Karpas-422 (cell line): ENCODE results near the gene PLEKHG2. TPM values are rescaled to one million over a fixed set of nuclear protein-coding genes. Genes with fewer than 3 reads are reported as not detected.

Source experiments
- DNase-seq: peaks from one replicate; pipeline ENCODE4 v3.0.0-alpha.2; 2015
- H2AFZ ChIP-seq: fragments of 200-600 bp; sonication (generic); 2 replicates; pipeline ENCODE4 v1.6.1; 2014; ENCODE audit warnings: antibody characterized with exemption, low read length, mixed read lengths
- H3K27ac ChIP-seq: fragments of 200-600 bp; sonication (generic); 2 replicates; pipeline ENCODE4 v1.5.1; 2014; ENCODE audit warnings: mild to moderate bottlenecking, low read length, moderate library complexity
- H3K27me3 ChIP-seq: fragments of 200-600 bp; sonication (generic); 2 replicates; pipeline ENCODE4 v1.6.1; 2014; ENCODE audit warnings: low read length, mixed read lengths
- H3K36me3 ChIP-seq: fragments of 200-600 bp; sonication (generic); 2 replicates; pipeline ENCODE4 v1.6.1; 2014; ENCODE audit warnings: low read length, mixed read lengths; ENCODE audit not compliant: insufficient read depth
- H3K4me1 ChIP-seq: fragments of 200-600 bp; sonication (generic); 2 replicates; pipeline ENCODE4 v1.6.1; 2014; ENCODE audit warnings: mild to moderate bottlenecking, low read length, mixed read lengths
- H3K4me2 ChIP-seq: fragments of 200-600 bp; sonication (generic); 2 replicates; pipeline ENCODE4 v1.6.1; 2014; ENCODE audit warnings: low read length, low read depth, mild to moderate bottlenecking; ENCODE audit not compliant: poor library complexity, severe bottlenecking
- H3K4me3 ChIP-seq: fragments of 200-600 bp; sonication (generic); 2 replicates; pipeline ENCODE4 v1.5.1; 2014; ENCODE audit warnings: mild to moderate bottlenecking, antibody characterized with exemption, low read length, mixed read lengths
- H3K79me2 ChIP-seq: fragments of 200-600 bp; sonication (generic); 2 replicates; pipeline ENCODE4 v1.6.1; 2014; ENCODE audit warnings: mild to moderate bottlenecking, low read length, mixed read lengths
- H3K9ac ChIP-seq: fragments of 200-600 bp; sonication (generic); 2 replicates; pipeline ENCODE4 v1.6.0; 2014; ENCODE audit warnings: low read length
- H3K9me2 ChIP-seq: fragments of 200-600 bp; sonication (generic), shearing (Covaris generic); replicated peaks from 2 replicates; pipeline ENCODE4 v1.6.0; 2014; ENCODE audit warnings: mild to moderate bottlenecking, low read length, moderate library complexity; ENCODE audit not compliant: insufficient read depth
- H3K9me3 ChIP-seq: fragments of 300-700, 200-600 bp; sonication (generic); 2 replicates; pipeline ENCODE4 v1.6.1; 2014; ENCODE audit warnings: low read length, mixed read lengths
- H4K20me1 ChIP-seq: fragments of 200-600 bp; sonication (generic); 2 replicates; pipeline ENCODE4 v1.6.1; 2014; ENCODE audit warnings: mild to moderate bottlenecking, antibody characterized with exemption, low read length, low read depth; ENCODE audit not compliant: insufficient read depth
- total RNA-seq: library from RNA; depleted of rRNA; stranded (reverse); fragments of >200 nt; shearing (Covaris generic); gene quantifications from 2 replicates; pipeline ENCODE4 v1.2.3, GENCODE V29; 2014; ENCODE audit warnings: low replicate concordance

Gene PLEKHG2
- total RNA-seq, 1 experiment from 2014 or later, result 19.0 TPM

DNA sequence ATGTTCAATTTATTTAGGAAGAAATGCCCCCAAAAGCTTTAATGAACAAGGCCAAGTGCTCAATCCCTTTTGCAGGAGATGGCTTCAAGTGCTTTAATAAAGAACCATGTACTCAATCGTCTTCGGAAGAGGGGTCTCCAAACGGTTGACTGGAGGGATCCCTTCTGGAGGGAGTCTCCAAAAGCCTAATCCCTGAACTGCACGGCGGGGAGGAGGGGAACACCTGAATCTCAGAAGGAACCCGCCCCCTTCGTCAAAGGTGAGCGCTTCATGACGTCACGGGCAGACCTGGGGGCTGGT lies 22.1 kb upstream of the PLEKHG2 start:
- H3K79me2 ChIP-seq, result peaks cover 31% of the 10 kb centered on the region

GRCh38 chr19:39390751-39391437 lies 21.6 kb upstream of the PLEKHG2 start, which contains the start of the genes MED29 and PAF1:
Gene MED29 (plus strand): TSS chr19:39391378. CDS start chr19:39391423, 45 bp downstream.
Gene PAF1 (minus strand): TSS chr19:39391106. CDS start chr19:39390864, 242 bp downstream.
- Histone ChIP-seq H3K4me2 (peak within 1 kb of the TSS; percentile 91), H3K9me3 (no peaks in the 10 kb centered on the region), H3K4me1 (peaks cover 20% of the 10 kb centered on the region), H3K27ac (peak within 1 kb of the TSS; percentile 75), H4K20me1 (no peaks in the 10 kb centered on the region), H3K36me3 (peaks cover 22% of the 10 kb centered on the region; the same call in 1 of the 2 replicates), H3K27me3 (no peaks in the 10 kb centered on the region), H3K9ac (peak within 1 kb of the TSS; percentile 92), H3K4me3 (peak within 1 kb of the TSS; percentile 92), H2AFZ (peak within 1 kb of the TSS; percentile 83), H3K79me2 (peaks cover 31% of the 10 kb centered on the region), H3K9me2 (no peaks in the 10 kb centered on the region)
- DNase-seq, result peak; percentile 100

More for the DNA sequence above, 22.1 kb upstream of the PLEKHG2 start:
- H3K4me1 ChIP-seq, result peaks cover 20% of the 10 kb centered on the region
- peak overlapping the region; percentile 86 for H3K9ac ChIP-seq
- H3K9me2 ChIP-seq, result no peaks in the 10 kb centered on the region
- no peaks in the 10 kb centered on the region for H3K9me3 ChIP-seq
- H3K27me3 ChIP-seq, result no peaks in the 10 kb centered on the region
- H3K27ac ChIP-seq, result peak overlapping the region; percentile 75
- H2AFZ ChIP-seq, result peak overlapping the region; percentile 28; the same call in 1 of the 2 replicates
- DNase-seq, result no peak
- peak overlapping the region; percentile 92 for H3K4me3 ChIP-seq
- no peaks in the 10 kb centered on the region for H4K20me1 ChIP-seq
- H3K4me2 ChIP-seq, result peak overlapping the region; percentile 91
- H3K36me3 ChIP-seq, result peaks cover 22% of the 10 kb centered on the region; the same call in 1 of the 2 replicates

- peaks cover 7% of the 10 kb centered on the region; the same call in 1 of the 2 replicates for H3K79me2 ChIP-seq
These were observed 14.8 kb upstream of the PLEKHG2 start for GRCh38 chr19:39397360-39398296.

GRCh38 chr19:39398297-39398864 lies 14.1 kb upstream of the PLEKHG2 start:
- no peak overlapping the region for H2AFZ ChIP-seq
- H4K20me1 ChIP-seq, result no peaks in the 10 kb centered on the region
- H3K9ac ChIP-seq, result peak overlapping the region; percentile 9; the same call in 1 of the 2 replicates
- no peaks in the 10 kb centered on the region for H3K9me2 ChIP-seq
- H3K4me3 ChIP-seq, result no peak overlapping the region
- H3K4me2 ChIP-seq, result no peak overlapping the region
- peaks cover 7% of the 10 kb centered on the region; the same call in 1 of the 2 replicates for H3K36me3 ChIP-seq
- peaks cover 4% of the 10 kb centered on the region; the same call in 1 of the 2 replicates for H3K79me2 ChIP-seq
- no peak for DNase-seq
- no peaks in the 10 kb centered on the region for H3K27me3 ChIP-seq
- no peak overlapping the region for H3K27ac ChIP-seq
- H3K9me3 ChIP-seq, result no peaks in the 10 kb centered on the region
- peaks cover 38% of the 10 kb centered on the region for H3K4me1 ChIP-seq

More at GRCh38 chr19:39397360-39398296, 14.8 kb upstream of the PLEKHG2 start:
- no peak overlapping the region for H2AFZ ChIP-seq
- H3K27me3 ChIP-seq, result no peaks in the 10 kb centered on the region
- H3K4me1 ChIP-seq, result peaks cover 31% of the 10 kb centered on the region
- no peaks in the 10 kb centered on the region for H3K9me2 ChIP-seq
- no peaks in the 10 kb centered on the region for H4K20me1 ChIP-seq
- H3K9ac ChIP-seq, result peak overlapping the region; percentile 9
- H3K4me2 ChIP-seq, result no peak overlapping the region
- H3K9me3 ChIP-seq, result no peaks in the 10 kb centered on the region
- peaks cover 8% of the 10 kb centered on the region; the same call in 1 of the 2 replicates for H3K36me3 ChIP-seq
- H3K4me3 ChIP-seq, result no peak overlapping the region
- peak; percentile 95 for DNase-seq
- no peak overlapping the region for H3K27ac ChIP-seq

DNA sequence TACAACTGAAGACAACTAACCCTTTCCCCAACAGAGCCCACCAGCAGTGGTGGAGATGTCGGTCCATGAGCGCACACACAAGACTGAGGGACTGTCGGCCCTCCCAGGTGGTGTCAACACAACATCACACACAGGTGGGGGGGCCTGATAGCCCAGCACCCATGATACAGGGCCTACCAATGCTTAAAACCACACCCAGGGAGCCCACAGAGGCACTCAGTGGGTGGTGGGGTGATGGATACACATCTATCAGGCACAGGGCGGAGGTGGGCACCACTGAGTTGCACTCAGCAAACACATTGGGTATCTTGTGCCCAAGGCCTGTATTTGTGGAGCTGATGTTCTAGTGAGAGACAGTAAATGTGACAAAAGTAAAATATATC lies 12.8 kb upstream of the PLEKHG2 start:
- Histone ChIP-seq H3K27me3 (no peaks in the 10 kb centered on the region; the same call in 1 of the 2 replicates), H3K9me3 (no peaks in the 10 kb centered on the region), H3K4me3 (no peak overlapping the region), H2AFZ (no peak overlapping the region), H3K27ac (no peak overlapping the region), H3K9me2 (no peaks in the 10 kb centered on the region), H3K36me3 (no peaks in the 10 kb centered on the region), H4K20me1 (no peaks in the 10 kb centered on the region), H3K9ac (no peak overlapping the region), H3K79me2 (no peaks in the 10 kb centered on the region), H3K4me1 (peaks cover 44% of the 10 kb centered on the region), H3K4me2 (no peak overlapping the region)
- DNase-seq, result no peak

GRCh38 chr19:39400061-39400460 lies 12.4 kb upstream of the PLEKHG2 start:
- H4K20me1 ChIP-seq, result no peaks in the 10 kb centered on the region
- no peak overlapping the region for H2AFZ ChIP-seq
- H3K9me2 ChIP-seq, result no peaks in the 10 kb centered on the region
- no peaks in the 10 kb centered on the region; the same call in 1 of the 2 replicates for H3K27me3 ChIP-seq
- DNase-seq, result no peak
- H3K9me3 ChIP-seq, result no peaks in the 10 kb centered on the region
- no peak overlapping the region for H3K27ac ChIP-seq
- no peak overlapping the region for H3K4me2 ChIP-seq
- H3K4me1 ChIP-seq, result peaks cover 44% of the 10 kb centered on the region
- H3K4me3 ChIP-seq, result no peak overlapping the region
- H3K36me3 ChIP-seq, result no peaks in the 10 kb centered on the region
- H3K79me2 ChIP-seq, result no peaks in the 10 kb centered on the region
- no peak overlapping the region for H3K9ac ChIP-seq

DNA sequence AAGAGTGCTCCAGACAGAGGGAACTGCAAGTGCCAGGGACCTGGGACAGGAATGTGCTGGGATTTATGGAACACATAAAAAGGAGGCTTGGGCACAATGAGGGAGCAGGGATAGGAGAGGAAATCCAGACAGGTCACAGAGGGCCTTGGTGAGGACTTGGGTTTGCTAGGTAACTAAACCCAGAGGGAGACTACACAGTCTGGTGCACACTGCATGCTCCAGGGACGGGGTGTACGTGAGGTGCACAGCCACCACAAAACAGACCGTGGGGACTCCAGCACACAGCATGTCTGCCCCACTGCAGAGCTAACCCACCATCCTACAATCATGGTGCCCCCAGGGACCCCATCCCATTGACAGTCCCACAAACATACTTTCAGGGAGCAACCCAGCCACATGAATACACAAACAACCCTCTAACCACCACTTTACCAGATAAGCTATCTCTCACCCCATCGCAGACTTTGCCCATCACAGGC lies 11.4 kb upstream of the PLEKHG2 start:
- Histone ChIP-seq H3K9ac (peak overlapping the region; percentile 67), H3K4me2 (peak overlapping the region; percentile 74), H4K20me1 (no peaks in the 10 kb centered on the region), H3K79me2 (no peaks in the 10 kb centered on the region), H3K4me1 (peaks cover 54% of the 10 kb centered on the region), H3K9me3 (no peaks in the 10 kb centered on the region), H3K9me2 (no peaks in the 10 kb centered on the region), H2AFZ (no peak overlapping the region), H3K27me3 (no peaks in the 10 kb centered on the region; the same call in 1 of the 2 replicates), H3K4me3 (no peak overlapping the region; the same call in 1 of the 2 replicates), H3K36me3 (no peaks in the 10 kb centered on the region), H3K27ac (peak overlapping the region; percentile 7; the same call in 1 of the 2 replicates)
- peak; percentile 59 for DNase-seq
